Measurements from ENCODE around the gene RIC1. TPM values are rescaled to one million over a fixed set of nuclear protein-coding genes. Genes with fewer than 3 reads are reported as not detected.

Gene RIC1
- total and polyA plus RNA-seq, 2 of the 13 experiments (the other 11 are each of a cell fraction or from before 2014, with no cell fraction given) = 18.2 to 19.0 TPM

GRCh38 chr9:5721279-5722087, 92.6 kb downstream of the RIC1 start (continued):
- TF ChIP-seq, protein P1, sequence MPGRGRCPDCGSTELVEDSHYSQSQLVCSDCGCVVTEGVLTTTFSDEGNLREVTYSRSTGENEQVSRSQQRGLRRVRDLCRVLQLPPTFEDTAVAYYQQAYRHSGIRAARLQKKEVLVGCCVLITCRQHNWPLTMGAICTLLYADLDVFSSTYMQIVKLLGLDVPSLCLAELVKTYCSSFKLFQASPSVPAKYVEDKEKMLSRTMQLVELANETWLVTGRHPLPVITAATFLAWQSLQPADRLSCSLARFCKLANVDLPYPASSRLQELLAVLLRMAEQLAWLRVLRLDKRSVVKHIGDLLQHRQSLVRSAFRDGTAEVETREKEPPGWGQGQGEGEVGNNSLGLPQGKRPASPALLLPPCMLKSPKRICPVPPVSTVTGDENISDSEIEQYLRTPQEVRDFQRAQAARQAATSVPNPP (CRISPR knock-in tag; IDR thresholded peaks at IDR 0.05) = no peak
- peak; percentile 72 for TF ChIP-seq FOXP4 (CRISPR knock-in tag; IDR thresholded peaks at IDR 0.05)
- TF ChIP-seq ZBTB8A (CRISPR knock-in tag; IDR thresholded peaks at IDR 0.05; ENCODE audit: borderline replicate concordance, low read depth) = no peak
- TF ChIP-seq ZFX (CRISPR knock-in tag; IDR thresholded peaks at IDR 0.05; ENCODE audit: low read depth) = no peak
- no peak for TF ChIP-seq ZNF841 (CRISPR knock-in tag; IDR thresholded peaks at IDR 0.05; ENCODE audit: borderline replicate concordance)
- peak; percentile 90 for TF ChIP-seq SALL1 (CRISPR knock-in tag; IDR thresholded peaks at IDR 0.05)
- no peak for TF ChIP-seq TOE1 (CRISPR knock-in tag; IDR thresholded peaks at IDR 0.05)
- TF ChIP-seq JUNB (CRISPR knock-in tag; IDR thresholded peaks at IDR 0.05; ENCODE audit: borderline replicate concordance) = no peak; the same call in 1 of the 2 replicates
- TF ChIP-seq PHF20 (CRISPR knock-in tag; IDR thresholded peaks at IDR 0.05) = no peak
- TF ChIP-seq ZFY (CRISPR knock-in tag; IDR thresholded peaks at IDR 0.05) = no peak
- no peak for TF ChIP-seq KLF13 (CRISPR knock-in tag; IDR thresholded peaks at IDR 0.05)
- TF ChIP-seq CBFB (CRISPR knock-in tag; IDR thresholded peaks at IDR 0.05) = no peak
- TF ChIP-seq KMT2B (CRISPR knock-in tag; IDR thresholded peaks at IDR 0.05) = peak; percentile 60
- TF ChIP-seq TBX3 (IDR thresholded peaks at IDR 0.05; ENCODE audit: borderline replicate concordance) = peak; percentile 93
- peak; percentile 73; the same call in 1 of the 2 replicates for TF ChIP-seq MIER3 (CRISPR knock-in tag; IDR thresholded peaks at IDR 0.05; ENCODE audit: borderline replicate concordance)
- TF ChIP-seq HBP1 (CRISPR knock-in tag; IDR thresholded peaks at IDR 0.05; ENCODE audit: low read depth) = no peak
- peak; percentile 88; the same call in 1 of the 2 replicates for TF ChIP-seq ZSCAN9 (CRISPR knock-in tag; IDR thresholded peaks at IDR 0.05; ENCODE audit: borderline replicate concordance)
- TF ChIP-seq ZNF761 (CRISPR knock-in tag; conservative IDR thresholded peaks at IDR 0.05) = no peak
- no peak for TF ChIP-seq HNRNPUL1 (IDR thresholded peaks at IDR 0.05; ENCODE audit: low read depth, low read length)
- TF ChIP-seq, protein P2, sequence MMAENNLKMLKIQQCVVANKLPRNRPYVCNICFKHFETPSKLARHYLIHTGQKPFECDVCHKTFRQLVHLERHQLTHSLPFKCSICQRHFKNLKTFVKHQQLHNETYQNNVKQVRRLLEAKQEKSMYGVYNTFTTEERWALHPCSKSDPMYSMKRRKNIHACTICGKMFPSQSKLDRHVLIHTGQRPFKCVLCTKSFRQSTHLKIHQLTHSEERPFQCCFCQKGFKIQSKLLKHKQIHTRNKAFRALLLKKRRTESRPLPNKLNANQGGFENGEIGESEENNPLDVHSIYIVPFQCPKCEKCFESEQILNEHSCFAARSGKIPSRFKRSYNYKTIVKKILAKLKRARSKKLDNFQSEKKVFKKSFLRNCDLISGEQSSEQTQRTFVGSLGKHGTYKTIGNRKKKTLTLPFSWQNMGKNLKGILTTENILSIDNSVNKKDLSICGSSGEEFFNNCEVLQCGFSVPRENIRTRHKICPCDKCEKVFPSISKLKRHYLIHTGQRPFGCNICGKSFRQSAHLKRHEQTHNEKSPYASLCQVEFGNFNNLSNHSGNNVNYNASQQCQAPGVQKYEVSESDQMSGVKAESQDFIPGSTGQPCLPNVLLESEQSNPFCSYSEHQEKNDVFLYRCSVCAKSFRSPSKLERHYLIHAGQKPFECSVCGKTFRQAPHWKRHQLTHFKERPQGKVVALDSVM (CRISPR knock-in tag; IDR thresholded peaks at IDR 0.05) = peak; percentile 99
- no peak for TF ChIP-seq ZNF883 (CRISPR knock-in tag; IDR thresholded peaks at IDR 0.05; ENCODE audit: not compliant biosample characterization)
- no peak for TF ChIP-seq PLSCR1 (CRISPR knock-in tag; IDR thresholded peaks at IDR 0.05; ENCODE audit: borderline replicate concordance)
- TF ChIP-seq MEIS1 (CRISPR knock-in tag; IDR thresholded peaks at IDR 0.05; ENCODE audit: borderline replicate concordance) = no peak; the same call in 1 of the 2 replicates
